H1 (cell line): Measurements from ENCODE around the gene KRTAP10-4. TPM values are rescaled to one million over a fixed set of nuclear protein-coding genes. Genes with fewer than 3 reads are reported as not detected.

Experiments used
- CBX8 ChIP-seq: fragments of 300-800, 300-1000 bp; sonication (generic); IDR thresholded peaks from 2 replicates; pipeline ENCODE4 v1.7.1; 2016; ENCODE audit warnings: low read depth, low read length, borderline replicate concordance
- SIRT6 ChIP-seq: IDR thresholded peaks from one replicate; pipeline ENCODE4 v1.7.1; 2012; ENCODE audit warnings: low read length, inconsistent platforms
- TEAD4 ChIP-seq: IDR thresholded peaks from 2 replicates; pipeline ENCODE4 v1.6.1; 2012; ENCODE audit warnings: low read depth, low read length, inconsistent platforms, mixed read lengths
- ZNF274 ChIP-seq: IDR thresholded peaks from 2 replicates; pipeline ENCODE4 v1.7.0; 2012; ENCODE audit warnings: low read length, borderline replicate concordance; ENCODE audit errors: extremely low read depth
- polyA plus RNA-seq, 7 experiments: library from polyadenylated mRNA; depleted of rRNA in 3 of 7; stranded (reverse) in 5 of 7; unstranded in 2 of 7; fragments of >200 nt in 5 of 7; fragments of 200-250 nt in 2 of 7; gene quantifications; 1 replicate in 5 of 7; 2 replicates in 1 of 7; 4 replicates in 1 of 7; pipeline versions ENCODE4 v1.2.1 to v1.2.3, GENCODE V29; 2011 to 2013; ENCODE audit warnings: missing spikeins in 2 of 7, mixed read lengths in 2 of 7
- total RNA-seq: library from RNA; stranded (reverse); fragmentation: NEBNext Ultra II Directional; extraction: Animal tissue kit (Norgen Biotek cat#: 25700); gene quantifications from 2 replicates; pipeline ENCODE4 v1.2.1, GENCODE V29; 2021

KRTAP10-4 gene
- total and polyA plus RNA-seq, 2 of the 8 experiments (the other 6 are each of a cell fraction or from before 2014, with no cell fraction given) = not detected

DNA sequence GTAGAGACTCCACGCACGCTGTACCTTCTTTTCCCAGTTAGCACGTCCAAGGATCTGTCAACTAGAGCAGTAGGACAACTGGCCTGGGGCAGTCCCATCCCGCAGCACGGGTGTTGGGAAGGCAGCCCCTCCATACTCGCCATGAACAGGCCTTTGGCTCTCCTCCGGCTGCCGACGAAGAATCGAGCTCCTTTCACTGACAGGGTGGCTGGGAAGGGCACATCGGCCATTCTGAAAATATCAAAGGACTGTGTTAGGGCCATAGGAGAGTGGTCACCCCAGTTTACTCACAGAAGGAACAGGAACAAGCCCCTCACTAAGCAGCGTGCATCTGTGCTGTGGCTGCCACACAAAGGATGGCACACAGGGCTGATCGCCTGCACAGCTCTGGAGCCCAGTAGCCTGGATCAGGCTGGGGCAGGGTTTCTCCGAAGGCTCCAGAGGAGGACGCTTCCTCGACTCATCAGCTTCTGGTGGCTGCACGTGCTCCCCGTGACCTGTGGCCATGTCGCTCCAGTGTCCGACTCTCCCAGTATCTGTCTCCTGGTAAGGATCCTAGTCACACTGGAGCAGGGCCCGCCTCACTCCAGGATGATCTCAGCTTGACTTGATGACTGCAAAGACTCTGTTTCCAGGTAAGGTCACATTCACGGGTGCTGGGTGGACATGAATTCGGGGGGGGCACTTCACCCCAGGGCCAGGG, 42.5 kb upstream of the KRTAP10-4 start (continued):
- TF ChIP-seq ZNF274 (no peak), CBX8 (no peak), SIRT6 (no peak), TEAD4 (no peak)
